H1 (cell line): ENCODE results near the gene CCDC159. TPM values are rescaled to one million over a fixed set of nuclear protein-coding genes. Genes with fewer than 3 reads are reported as not detected.

Source experiments
- CTCF ChIA-PET: fragments of 300-600 bp; sonication (Branson Sonifier 250); formaldehyde crosslinking; loops from one replicate; lab custom pipeline; 2021; ENCODE audit not compliant: partially characterized antibody; lab: Charles Lee
- POLR2A ChIA-PET: fragments of 300-600 bp; sonication (Branson Sonifier 250); formaldehyde crosslinking; loops from one replicate; lab custom pipeline; 2021; ENCODE audit warnings: inconsistent platforms; ENCODE audit not compliant: partially characterized antibody; lab: Charles Lee
- DNase-seq, 2 experiments: peaks; one replicate each; pipeline versions ENCODE4 v3.0.0 to v3.0.0-alpha.2; 2010 to 2022; ENCODE audit warnings: low spot score in 2 of 2, low read depth in 1 of 2, mixed read lengths in 1 of 2
- FAIRE-seq: peaks from 2 replicates; lab custom pipeline; 2011; peaks lifted over from hg19 to GRCh38; lab: Jason Lieb, UNC
- H2AFZ ChIP-seq: 2 replicates; pipeline ENCODE4 v1.8.1; 2012; ENCODE audit warnings: low read length, inconsistent platforms
- H2AK5ac ChIP-seq: 2 replicates; pipeline ENCODE4 v1.6.1; 2013; ENCODE audit warnings: low read depth, low read length
- H2BK120ac ChIP-seq: replicated peaks from 2 replicates; pipeline ENCODE3; 2013; ENCODE audit warnings: low read depth, low read length, inconsistent platforms
- H2BK12ac ChIP-seq: 2 replicates; pipeline ENCODE4 v1.6.1; 2013; ENCODE audit warnings: low read depth, low read length
- H2BK15ac ChIP-seq: 2 replicates; pipeline ENCODE4 v1.6.1; 2013; ENCODE audit warnings: low read length
- H2BK20ac ChIP-seq: 2 replicates; pipeline ENCODE4 v1.6.1; 2013; ENCODE audit warnings: low read length
- H2BK5ac ChIP-seq: 2 replicates; pipeline ENCODE4 v1.6.1; 2013; ENCODE audit warnings: low read depth, low read length
- H3K14ac ChIP-seq: 2 replicates; pipeline ENCODE4 v1.6.1; 2013; ENCODE audit warnings: inconsistent platforms; ENCODE audit not compliant: insufficient read length
- H3K18ac ChIP-seq: 2 replicates; pipeline ENCODE4 v1.6.1; 2013; ENCODE audit warnings: low read length; ENCODE audit errors: extremely low read depth
- H3K23ac ChIP-seq: 2 replicates; pipeline ENCODE4 v1.6.1; 2013; ENCODE audit warnings: inconsistent platforms; ENCODE audit not compliant: insufficient read length
- H3K23me2 ChIP-seq: 2 replicates; pipeline ENCODE4 v1.6.1; 2013; ENCODE audit warnings: low read depth, low read length
- H3K27ac ChIP-seq: 2 replicates; pipeline ENCODE4 v1.6.1; 2011; ENCODE audit warnings: low read depth, low read length, inconsistent platforms
- H3K27me3 ChIP-seq, 4 experiments: replicated peaks in 1 of 4; 1 replicate in 1 of 4; 2 replicates in 3 of 4; pipeline versions ENCODE4 v1.6.1 to v1.8.1; 2011 to 2013; ENCODE audit warnings: low read length in 3 of 4, mild to moderate bottlenecking in 3 of 4, inconsistent platforms in 2 of 4, mixed read lengths in 2 of 4, moderate library complexity in 1 of 4; ENCODE audit not compliant: control insufficient read depth in 3 of 4, insufficient read depth in 3 of 4; ENCODE audit errors: extremely low read depth in 1 of 4
- H3K36me3 ChIP-seq, 4 experiments: 2 replicates each; pipeline versions ENCODE4 v1.6.1 to v1.8.1; 2011 to 2013; ENCODE audit warnings: mild to moderate bottlenecking in 4 of 4, low read length in 3 of 4, moderate library complexity in 2 of 4, control low read depth in 1 of 4, inconsistent platforms in 1 of 4; ENCODE audit not compliant: insufficient read depth in 4 of 4, control insufficient read depth in 2 of 4
- H3K4ac ChIP-seq: replicated peaks from 2 replicates; pipeline ENCODE3; 2013; ENCODE audit warnings: low read length, low read depth, mixed read lengths, inconsistent platforms; ENCODE audit not compliant: insufficient read length
- H3K4me1 ChIP-seq, 4 experiments: replicated peaks in 1 of 4; 1 replicate in 1 of 4; 2 replicates in 3 of 4; pipeline versions ENCODE4 v1.6.1 to v1.8.1; 2011 to 2013; ENCODE audit warnings: low read length in 3 of 4, inconsistent platforms in 2 of 4, mixed read lengths in 1 of 4; ENCODE audit not compliant: insufficient read depth in 4 of 4, control insufficient read depth in 3 of 4
- H3K4me2 ChIP-seq, 2 experiments: 2 replicates each; pipeline versions ENCODE4 v1.6.1 to v1.8.1; 2011 to 2013; ENCODE audit warnings: low read depth in 2 of 2, low read length in 2 of 2, control low read depth in 1 of 2, inconsistent platforms in 1 of 2, mild to moderate bottlenecking in 1 of 2; ENCODE audit not compliant: insufficient read depth in 1 of 2
- H3K4me3 ChIP-seq, 4 experiments: fragments of 200-600, 300-600 bp in 1 of 4; sonication (generic), shearing (Covaris generic), sonication (Bioruptor Twin) in 1 of 4; 2 replicates each; pipeline versions ENCODE4 v1.5.1 to v1.8.1; 2011 to 2016; ENCODE audit warnings: low read length in 4 of 4, low read depth in 3 of 4, control low read depth in 2 of 4, inconsistent platforms in 2 of 4, mild to moderate bottlenecking in 2 of 4, mixed read lengths in 1 of 4, moderate library complexity in 1 of 4; ENCODE audit not compliant: insufficient read depth in 2 of 4; ENCODE audit errors: extremely low read depth in 1 of 4
- H3K56ac ChIP-seq: replicated peaks from 2 replicates; pipeline ENCODE3; 2013; ENCODE audit warnings: low read depth, mild to moderate bottlenecking, mixed read lengths, low read length, inconsistent platforms; ENCODE audit not compliant: insufficient read length
- H3K79me1 ChIP-seq: 2 replicates; pipeline ENCODE4 v1.6.1; 2013; ENCODE audit warnings: low read depth, low read length, control low read depth
- H3K79me2 ChIP-seq, 2 experiments: 2 replicates each; pipeline versions ENCODE4 v1.6.1 to v1.8.1; 2012 to 2013; ENCODE audit warnings: low read length in 2 of 2, mild to moderate bottlenecking in 2 of 2, inconsistent platforms in 1 of 2; ENCODE audit not compliant: insufficient read depth in 2 of 2, control insufficient read depth in 1 of 2
- H3K9ac ChIP-seq, 4 experiments: replicated peaks in 1 of 4; 1 replicate in 1 of 4; 2 replicates in 3 of 4; pipeline versions ENCODE4 v1.6.1 to v1.8.1; 2011 to 2013; ENCODE audit warnings: low read depth in 3 of 4, low read length in 3 of 4, control low read depth in 2 of 4, mild to moderate bottlenecking in 2 of 4, moderate library complexity in 2 of 4, inconsistent platforms in 1 of 4; ENCODE audit errors: extremely low read depth in 1 of 4
- H3K9me3 ChIP-seq, 2 experiments: 2 replicates each; pipeline versions ENCODE4 v1.6.1 to v1.8.1; 2012 to 2013; ENCODE audit warnings: mild to moderate bottlenecking in 2 of 2, moderate library complexity in 2 of 2, control low read depth in 1 of 2, inconsistent platforms in 1 of 2, low read depth in 1 of 2, low read length in 1 of 2, mixed read lengths in 1 of 2; ENCODE audit not compliant: insufficient read depth in 2 of 2
- H4K20me1 ChIP-seq, 2 experiments: replicated peaks in 1 of 2; 2 replicates each; pipeline versions ENCODE3 to v1.8.1; 2011 to 2013; ENCODE audit warnings: inconsistent platforms in 2 of 2, low read length in 2 of 2, mild to moderate bottlenecking in 1 of 2; ENCODE audit not compliant: insufficient read depth in 2 of 2, control insufficient read depth in 1 of 2
- H4K5ac ChIP-seq: 2 replicates; pipeline ENCODE4 v1.6.1; 2013; ENCODE audit warnings: low read length, low read depth, mixed read lengths, inconsistent platforms; ENCODE audit not compliant: insufficient read length
- H4K8ac ChIP-seq: 2 replicates; pipeline ENCODE4 v1.8.0; 2013; ENCODE audit warnings: mild to moderate bottlenecking, moderate library complexity, low read length, inconsistent platforms; ENCODE audit not compliant: insufficient read depth; ENCODE audit errors: extremely low read depth
- H4K91ac ChIP-seq: replicated peaks from 2 replicates; pipeline ENCODE3; 2013; ENCODE audit warnings: low read length, mixed read lengths, inconsistent platforms; ENCODE audit not compliant: insufficient read length
- CHD2 ChIP-seq: IDR thresholded peaks from 2 replicates; pipeline ENCODE4 v1.6.1; 2012; ENCODE audit warnings: low read length, improper control_type of control experiment
- CREB1 ChIP-seq: IDR thresholded peaks from 2 replicates; pipeline ENCODE4 v1.6.1; 2012; ENCODE audit warnings: inconsistent platforms
- EZH2 ChIP-seq: fragments of 200-600 bp; sonication (generic); IDR thresholded peaks from 2 replicates; pipeline ENCODE4 v1.7.1; 2012; ENCODE audit warnings: low read depth, mild to moderate bottlenecking, moderate library complexity, low read length, inconsistent platforms; ENCODE audit not compliant: severe bottlenecking
- KDM5A ChIP-seq: fragments of 200-600 bp; IDR thresholded peaks from 2 replicates; pipeline ENCODE4 v1.7.1; 2012; ENCODE audit warnings: mild to moderate bottlenecking, low read length, inconsistent platforms, mixed read lengths
- NRF1 ChIP-seq: IDR thresholded peaks from 2 replicates; pipeline ENCODE4 v1.6.1; 2011; ENCODE audit warnings: mild to moderate bottlenecking, low read depth, low read length, improper control_type of control experiment
- PHF8 ChIP-seq: fragments of 200-600 bp; sonication (generic); conservative IDR thresholded peaks from 2 replicates; pipeline ENCODE4 v1.7.1; 2012; ENCODE audit warnings: low read depth, mild to moderate bottlenecking, inconsistent platforms, low read length, moderate library complexity
- POLR2A ChIP-seq, 2 experiments: IDR thresholded peaks; 1 replicate in 1 of 2; 2 replicates in 1 of 2; pipeline ENCODE4 v1.6.1; 2011; ENCODE audit warnings: low read depth in 2 of 2, low read length in 2 of 2, mild to moderate bottlenecking in 2 of 2; ENCODE audit errors: control extremely low read depth in 1 of 2
- POLR2AphosphoS5 ChIP-seq: IDR thresholded peaks from 2 replicates; pipeline ENCODE4 v1.6.1; 2011; ENCODE audit warnings: low read depth, low read length
- POU5F1 ChIP-seq: IDR thresholded peaks from 2 replicates; pipeline ENCODE4 v1.6.1; 2011; ENCODE audit warnings: low read depth, mild to moderate bottlenecking, low read length, moderate library complexity
- RBBP5 ChIP-seq: IDR thresholded peaks from 2 replicates; pipeline ENCODE4 v1.7.1; 2012; ENCODE audit warnings: low read depth, mild to moderate bottlenecking, inconsistent platforms, low read length, moderate library complexity, borderline replicate concordance
- TAF7 ChIP-seq: optimal IDR thresholded peaks from 2 replicates; pipeline ENCODE3; 2011; ENCODE audit warnings: low read depth, mild to moderate bottlenecking, inconsistent platforms, low read length, moderate library complexity, borderline replicate concordance
- YY1 ChIP-seq: IDR thresholded peaks from 2 replicates; pipeline ENCODE4 v1.6.1; 2011; ENCODE audit warnings: low read depth, mild to moderate bottlenecking, low read length
- WGBS, 2 experiments: shearing (Covaris generic) in 1 of 2; methylation state at CpG; one replicate each; pipeline versions ENCODE4 v1.1.6 to v1.1.7; 2013 to 2015; ENCODE audit warnings: low lambda C conversion rate in 2 of 2, mixed read lengths in 2 of 2, inconsistent platforms in 1 of 2, low coverage in 1 of 2, missing lambda C conversion rate in 1 of 2; ENCODE audit not compliant: insufficient replicate concordance in 2 of 2, insufficient coverage in 1 of 2, insufficient read length in 1 of 2; ENCODE audit errors: extremely low coverage in 1 of 2, missing lambda C conversion rate in 1 of 2; 5-methylcytosine and 5-hydroxymethylcytosine counted together
- polyA plus RNA-seq, 7 experiments: library from polyadenylated mRNA; depleted of rRNA in 3 of 7; stranded (reverse) in 5 of 7; unstranded in 2 of 7; fragments of >200 nt in 5 of 7; fragments of 200-250 nt in 2 of 7; gene quantifications; 1 replicate in 5 of 7; 2 replicates in 1 of 7; 4 replicates in 1 of 7; pipeline versions ENCODE4 v1.2.1 to v1.2.3, GENCODE V29; 2011 to 2013; ENCODE audit warnings: missing spikeins in 2 of 7, mixed read lengths in 2 of 7
- total RNA-seq: library from RNA; stranded (reverse); fragmentation: NEBNext Ultra II Directional; extraction: Animal tissue kit (Norgen Biotek cat#: 25700); gene quantifications from 2 replicates; pipeline ENCODE4 v1.2.1, GENCODE V29; 2021
- TF ChIP-seq, protein P1 (sequence below): IDR thresholded peaks from 2 replicates; pipeline ENCODE4 v1.6.1; 2012; ENCODE audit warnings: low read length, inconsistent platforms

CCDC159 gene
- total and polyA plus RNA-seq, 2 of the 8 experiments (the other 6 are each of a cell fraction or from before 2014, with no cell fraction given) = 4.0 to 5.4 TPM

DNA sequence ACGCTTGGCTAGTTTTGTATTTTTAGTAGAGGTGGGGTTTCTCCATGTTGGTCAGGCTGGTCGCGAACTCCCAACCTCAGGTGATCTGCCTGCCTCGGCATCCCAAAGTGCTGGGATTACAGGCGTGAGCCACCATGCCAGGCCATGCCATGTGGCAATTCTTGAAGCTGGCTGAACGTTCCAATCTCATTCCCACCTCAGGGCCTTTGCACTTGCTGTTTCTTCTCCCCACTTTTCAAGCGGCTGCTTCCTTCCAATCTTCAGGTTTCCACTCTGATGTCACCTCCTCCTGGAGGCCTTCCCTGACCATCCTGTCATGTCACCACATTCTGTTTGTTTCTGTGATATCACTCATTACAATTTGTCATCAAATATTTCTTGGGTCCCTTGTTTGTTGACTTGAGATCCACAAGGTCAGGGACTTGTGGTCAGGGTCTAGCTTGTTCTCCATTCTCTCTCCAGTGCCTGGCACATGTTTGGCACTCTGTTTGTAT lies 33.6 kb downstream of the CCDC159 start:
- no peak overlapping the region for H3K56ac ChIP-seq
- H4K8ac ChIP-seq = no peak overlapping the region
- peaks cover 0 to 15% (median 9%) of the 10 kb centered on the region in 4 experiments; a peak in 5 of 7 replicates for H3K4me1 ChIP-seq
- H2BK120ac ChIP-seq = no peak overlapping the region
- H2AFZ ChIP-seq = no peak overlapping the region
- no peak overlapping the region for H2BK5ac ChIP-seq
- no peaks in the 10 kb centered on the region for H3K27me3 ChIP-seq
- FAIRE-seq (no peak), DNase-seq (no peak)
- H3K23ac ChIP-seq = no peak overlapping the region
- ChIA-PET POLR2A (interaction anchor here (0.6 to 3.2 kb wide), 8 partner anchors 11 to 532 kb away, joined by 3 to 29 read pairs (median 8); partner anchors contain the start of gene C19orf38), CTCF (interaction anchor here (0.7 to 16.8 kb wide), 19 partner anchors 11 to 125 kb away, joined by 3 to 197 read pairs (median 12); partner anchors contain the start of genes CCDC159, ODAD3, PRKCSH and RGL3)
- no peak overlapping the region for H3K18ac ChIP-seq
- H3K79me1 ChIP-seq = peaks cover 2% of the 10 kb centered on the region; the same call in 1 of the 2 replicates
- H2BK15ac ChIP-seq = no peak overlapping the region
- no peaks in the 10 kb centered on the region for H3K79me2 ChIP-seq
- WGBS, 2 experiments = 84% methylated on average over 7 of the region's 7 CpGs; no CpG with 5 or more reads in 1 of the 2 experiments
- H3K4ac ChIP-seq = no peak overlapping the region
- no peak overlapping the region for H4K91ac ChIP-seq
- H4K20me1 ChIP-seq = peaks cover 2 to 4% of the 10 kb centered on the region in 2 experiments
- H3K36me3 ChIP-seq = no peaks in the 10 kb centered on the region
- H3K14ac ChIP-seq = no peak overlapping the region
- no peak overlapping the region; the same call in 1 of the 2 replicates for H2BK12ac ChIP-seq
- H4K5ac ChIP-seq = no peak overlapping the region
- no peak overlapping the region for H2BK20ac ChIP-seq
- H2AK5ac ChIP-seq = no peak overlapping the region
- peak overlapping the region; percentile 69 to 88 for H3K4me2 ChIP-seq
- no peak overlapping the region for H3K27ac ChIP-seq
- H3K23me2 ChIP-seq = peaks cover 31% of the 10 kb centered on the region
- no peaks in the 10 kb centered on the region for H3K9me3 ChIP-seq
- H3K4me3 ChIP-seq = peak overlapping the region in 2 of 4 experiments; percentile 10 to 67; a peak in 2 of 8 replicates
- H3K9ac ChIP-seq = no peak overlapping the region
- TF ChIP-seq POU5F1 = no peak
- no peak for TF ChIP-seq NRF1
- TF ChIP-seq CREB1 = no peak
- no peak for TF ChIP-seq POLR2A (IDR thresholded peaks at IDR 0.05; ENCODE audit: control extremely low read depth in 1 of 2, low read depth in 2 of 2, low read length in 2 of 2)
- TF ChIP-seq YY1 = no peak
- TF ChIP-seq EZH2 = no peak
- TF ChIP-seq, protein P1, sequence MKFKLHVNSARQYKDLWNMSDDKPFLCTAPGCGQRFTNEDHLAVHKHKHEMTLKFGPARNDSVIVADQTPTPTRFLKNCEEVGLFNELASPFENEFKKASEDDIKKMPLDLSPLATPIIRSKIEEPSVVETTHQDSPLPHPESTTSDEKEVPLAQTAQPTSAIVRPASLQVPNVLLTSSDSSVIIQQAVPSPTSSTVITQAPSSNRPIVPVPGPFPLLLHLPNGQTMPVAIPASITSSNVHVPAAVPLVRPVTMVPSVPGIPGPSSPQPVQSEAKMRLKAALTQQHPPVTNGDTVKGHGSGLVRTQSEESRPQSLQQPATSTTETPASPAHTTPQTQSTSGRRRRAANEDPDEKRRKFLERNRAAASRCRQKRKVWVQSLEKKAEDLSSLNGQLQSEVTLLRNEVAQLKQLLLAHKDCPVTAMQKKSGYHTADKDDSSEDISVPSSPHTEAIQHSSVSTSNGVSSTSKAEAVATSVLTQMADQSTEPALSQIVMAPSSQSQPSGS = no peak
- no peak for TF ChIP-seq POLR2AphosphoS5
- TF ChIP-seq CHD2 = no peak
- TF ChIP-seq RBBP5 = no peak
- TF ChIP-seq TAF7 = no peak
- no peak for TF ChIP-seq KDM5A
- no peak for TF ChIP-seq PHF8
